ENCODE data around the gene SSNA1. TPM values are rescaled to one million over a fixed set of nuclear protein-coding genes. Genes with fewer than 3 reads are reported as not detected.

Gene SSNA1
- total RNA-seq, 4 donors from 2014 or later = 26.7 to 69.3 (median 55.8) TPM

DNA sequence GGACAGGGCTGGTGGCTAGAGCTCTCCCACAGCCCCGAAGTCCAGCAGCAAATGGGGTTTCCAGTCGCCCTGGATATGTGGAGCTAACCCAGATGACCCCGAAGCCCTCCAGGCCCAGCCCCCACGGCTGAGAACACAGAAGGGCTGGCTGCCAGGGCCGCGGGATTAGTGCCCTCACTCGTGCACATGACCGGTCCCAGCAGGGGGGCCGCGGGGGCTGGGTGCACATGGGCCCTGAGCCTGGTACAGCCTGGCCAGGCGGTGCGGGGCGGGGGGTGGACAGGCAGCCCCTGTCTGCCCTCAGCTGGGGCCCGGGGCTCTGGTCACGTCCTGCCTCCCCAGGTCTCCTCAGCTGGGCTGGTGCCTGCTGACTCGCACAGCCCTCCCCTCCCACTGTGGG, 5.9 kb downstream of the SSNA1 start:
- TF ChIP-seq, protein P1, sequence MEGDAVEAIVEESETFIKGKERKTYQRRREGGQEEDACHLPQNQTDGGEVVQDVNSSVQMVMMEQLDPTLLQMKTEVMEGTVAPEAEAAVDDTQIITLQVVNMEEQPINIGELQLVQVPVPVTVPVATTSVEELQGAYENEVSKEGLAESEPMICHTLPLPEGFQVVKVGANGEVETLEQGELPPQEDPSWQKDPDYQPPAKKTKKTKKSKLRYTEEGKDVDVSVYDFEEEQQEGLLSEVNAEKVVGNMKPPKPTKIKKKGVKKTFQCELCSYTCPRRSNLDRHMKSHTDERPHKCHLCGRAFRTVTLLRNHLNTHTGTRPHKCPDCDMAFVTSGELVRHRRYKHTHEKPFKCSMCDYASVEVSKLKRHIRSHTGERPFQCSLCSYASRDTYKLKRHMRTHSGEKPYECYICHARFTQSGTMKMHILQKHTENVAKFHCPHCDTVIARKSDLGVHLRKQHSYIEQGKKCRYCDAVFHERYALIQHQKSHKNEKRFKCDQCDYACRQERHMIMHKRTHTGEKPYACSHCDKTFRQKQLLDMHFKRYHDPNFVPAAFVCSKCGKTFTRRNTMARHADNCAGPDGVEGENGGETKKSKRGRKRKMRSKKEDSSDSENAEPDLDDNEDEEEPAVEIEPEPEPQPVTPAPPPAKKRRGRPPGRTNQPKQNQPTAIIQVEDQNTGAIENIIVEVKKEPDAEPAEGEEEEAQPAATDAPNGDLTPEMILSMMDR (IDR thresholded peaks at IDR 0.05; ENCODE audit: low read depth) = no peak

DNA sequence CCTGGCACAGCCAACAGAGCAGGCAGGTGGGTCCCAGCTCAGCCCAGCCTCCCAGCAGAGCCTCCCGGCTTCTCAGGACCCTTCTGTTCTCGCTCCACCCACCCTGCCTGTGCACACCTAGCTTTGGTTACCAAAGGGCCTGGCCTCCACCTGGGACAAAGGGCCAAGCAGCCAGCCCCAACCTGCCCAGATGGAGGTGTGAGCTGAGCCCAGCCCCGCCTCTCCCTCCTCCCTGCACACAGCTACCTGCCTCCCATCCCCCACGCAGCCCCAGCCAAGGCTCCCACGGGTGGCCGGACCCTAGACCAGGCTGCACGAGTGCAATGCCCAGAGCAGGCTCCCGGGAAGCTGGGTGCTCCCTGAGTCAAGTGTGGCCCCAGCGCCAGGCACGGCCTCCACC, 6.4 kb downstream of the SSNA1 start:
- TF ChIP-seq, protein P1 (IDR thresholded peaks at IDR 0.05; ENCODE audit: low read depth) = no peak

DNA sequence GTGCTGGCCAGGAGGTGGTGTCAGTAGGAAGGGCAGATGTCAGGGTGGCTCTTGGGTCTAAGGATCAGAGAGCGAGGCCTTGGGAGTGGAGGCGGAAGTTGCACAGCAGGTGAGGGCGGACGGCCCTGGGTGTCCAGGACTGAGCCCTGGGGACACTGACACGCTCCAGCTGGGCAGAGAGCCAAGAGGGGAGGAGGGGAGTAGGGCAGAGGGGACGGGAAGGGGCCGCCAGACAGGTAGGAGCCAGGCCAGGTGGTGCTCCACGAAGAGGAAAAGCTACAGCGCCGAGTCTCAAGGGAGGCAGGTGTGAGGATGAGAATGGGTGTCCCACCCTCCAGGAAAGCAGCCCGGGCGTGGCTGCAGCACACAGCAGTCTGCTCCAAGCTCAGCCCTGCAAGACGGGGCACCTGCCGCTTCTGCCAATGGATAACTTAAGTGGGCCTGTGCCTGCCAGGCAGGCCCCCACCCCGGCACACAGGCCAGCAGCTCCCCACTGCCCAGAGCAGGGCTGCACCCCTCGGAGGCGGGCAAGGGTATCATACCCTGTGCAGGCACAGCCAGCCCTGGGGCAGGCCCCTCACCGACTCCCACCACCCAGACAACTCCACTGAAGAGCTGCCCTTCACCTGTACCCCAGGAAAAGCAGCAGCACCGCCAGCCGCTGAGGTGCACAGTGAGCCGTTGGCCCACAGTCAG, 7.2 kb downstream of the SSNA1 start:
- TF ChIP-seq, protein P1 (IDR thresholded peaks at IDR 0.05; ENCODE audit: low read depth) = no peak

DNA sequence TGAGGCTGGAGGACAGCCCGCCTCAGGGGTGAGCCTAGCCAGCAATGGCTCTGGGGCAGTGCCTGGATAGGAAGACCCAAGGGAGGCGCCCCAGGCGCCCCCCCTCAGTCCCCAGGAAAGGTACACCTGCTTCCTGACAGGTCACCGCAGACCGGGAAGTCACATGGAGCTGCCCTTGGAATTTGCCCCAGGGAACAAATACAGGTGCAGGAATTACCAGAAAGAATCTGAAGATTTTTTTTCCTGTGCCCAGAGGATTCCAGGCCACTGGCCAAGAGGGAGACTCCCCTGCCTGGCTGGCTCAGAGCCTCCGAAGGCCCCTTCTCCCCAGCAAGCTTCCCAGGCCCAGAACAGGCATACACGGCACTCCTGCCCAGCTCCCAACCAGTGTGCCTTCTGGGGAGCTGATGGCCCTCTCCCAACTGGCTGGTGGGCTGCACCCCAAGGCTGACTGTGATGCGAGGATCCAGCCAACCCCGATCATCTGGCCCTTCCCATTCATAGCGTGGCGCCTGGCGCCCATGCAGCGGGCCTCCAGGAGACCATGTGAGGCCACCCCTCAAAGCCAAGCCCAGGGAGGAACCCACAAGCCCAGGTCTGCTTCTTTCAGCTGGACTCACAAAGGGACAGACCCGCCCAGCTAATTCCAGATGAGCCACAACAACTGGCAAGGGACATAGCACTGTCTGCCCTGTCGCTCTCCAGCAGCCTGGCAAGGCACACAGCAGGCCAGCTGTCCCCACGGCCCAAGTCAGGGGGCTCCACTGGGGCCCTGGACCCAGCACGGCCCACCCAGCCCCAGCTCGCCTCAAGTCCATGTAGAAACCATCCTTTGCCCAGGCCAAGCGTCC, 9.8 kb downstream of the SSNA1 start:
- TF ChIP-seq, protein P1 (IDR thresholded peaks at IDR 0.05; ENCODE audit: low read depth) = no peak

DNA sequence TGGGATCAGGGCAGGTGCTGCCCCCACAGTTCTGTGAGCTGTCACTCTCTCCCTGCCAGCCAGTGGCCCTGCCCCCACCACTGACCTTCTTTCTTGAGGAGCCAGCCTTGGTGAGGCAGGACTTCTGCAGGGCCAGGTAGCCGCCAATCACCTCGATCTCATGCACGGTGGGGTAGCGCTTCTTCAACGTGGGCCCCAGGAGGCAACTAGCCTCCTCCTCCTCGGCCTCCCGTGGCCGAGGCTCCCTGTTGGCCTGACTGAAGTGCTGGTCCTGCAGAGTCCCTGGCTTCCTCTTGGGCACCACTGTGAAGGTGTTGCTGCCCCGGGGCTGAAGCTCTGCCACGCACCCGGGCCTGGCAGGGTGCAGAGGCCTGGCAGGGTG, 10.4 kb downstream of the SSNA1 start:
- TF ChIP-seq, protein P1 (IDR thresholded peaks at IDR 0.05; ENCODE audit: low read depth) = no peak

DNA sequence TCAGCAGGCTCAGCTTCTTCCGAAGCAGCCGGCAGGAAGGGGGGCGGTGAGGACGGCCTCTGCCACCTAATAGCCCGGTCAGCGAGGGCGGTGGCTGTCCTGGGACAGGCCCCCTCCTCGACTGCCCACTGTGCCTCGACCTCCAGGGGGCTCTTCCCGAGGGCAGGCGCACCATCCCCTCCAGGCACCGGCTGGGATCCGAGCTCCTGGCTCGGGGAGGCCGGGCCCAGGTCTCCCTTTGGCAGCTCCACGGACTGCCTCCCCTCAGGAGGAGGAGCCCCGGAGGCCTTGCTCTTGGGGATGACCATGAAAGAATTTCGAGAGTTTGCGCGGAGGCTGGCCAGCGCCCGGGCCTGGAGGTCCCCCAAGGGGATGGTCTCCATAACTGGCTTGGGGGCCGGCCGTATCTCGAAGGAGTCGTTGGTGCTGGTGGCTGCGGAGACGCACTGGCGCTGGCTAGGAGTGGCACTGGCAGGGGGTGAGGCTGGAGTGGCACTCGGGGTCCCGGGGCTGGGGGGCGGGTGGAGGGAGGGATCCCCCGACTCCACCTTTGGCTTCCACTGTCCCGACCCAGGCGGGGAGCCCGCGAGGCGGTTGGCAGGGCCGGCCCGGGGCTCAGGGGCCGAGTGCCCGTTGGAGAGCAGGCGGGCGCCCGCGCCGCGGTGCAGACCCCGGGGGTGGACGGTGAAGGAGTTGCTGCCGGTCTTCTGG, 11.1 kb downstream of the SSNA1 start:
- TF ChIP-seq, protein P1 (IDR thresholded peaks at IDR 0.05; ENCODE audit: low read depth) = no peak
